OCI-LY7 (cell line): ENCODE measurements around the gene AGBL4.

Experiments
- CTCF ChIP-seq: fragments of 200-600 bp; sonication (generic); conservative IDR thresholded peaks from 2 replicates; pipeline ENCODE4 v1.5.1; 2014; ENCODE audit warnings: mild to moderate bottlenecking, antibody characterized with exemption, low read length, moderate library complexity, mixed read lengths
- EZH2phosphoT487 ChIP-seq: fragments of 200-600 bp; sonication (generic); IDR thresholded peaks from 2 replicates; pipeline ENCODE4 v1.6.1; 2018; ENCODE audit warnings: low read depth, borderline replicate concordance, mild to moderate bottlenecking, mixed run types, antibody characterized with exemption, low read length, moderate library complexity, mixed read lengths

DNA sequence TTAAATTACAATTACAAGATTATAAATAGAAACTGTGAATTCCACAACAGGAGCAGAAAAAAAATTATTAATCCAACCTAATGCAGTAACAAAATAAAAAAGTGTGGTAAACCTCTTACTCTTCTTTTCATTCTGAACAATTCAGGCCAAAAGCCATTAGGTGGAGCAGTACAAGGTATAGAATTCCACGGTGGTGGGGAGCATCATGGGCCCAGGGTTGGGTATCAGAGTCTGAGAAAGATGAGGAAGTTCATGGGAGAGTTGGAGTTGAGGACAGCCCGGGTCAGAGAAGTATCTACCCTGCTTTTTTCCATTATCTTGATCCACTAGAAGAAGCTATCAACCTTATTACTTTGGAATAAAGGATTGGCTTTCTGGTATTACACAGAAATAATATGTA lies 586.9 kb downstream of the AGBL4 start:
- no peak for TF ChIP-seq CTCF
- no peak for TF ChIP-seq EZH2phosphoT487
